ENCODE measurements around the gene TSPAN1.
A peak's percentile ranks its signal among the peaks of the same experiment; 100 is the strongest.

The TSPAN1 gene

GRCh38 chr1:46188295-46189030 is 13.6 kb downstream of the TSPAN1 start:
- no peak for DNase-seq

GRCh38 chr1:46190539-46190938 is 15.7 kb downstream of the TSPAN1 start:
- no peak for DNase-seq

GRCh38 chr1:46191033-46191701 is 16.3 kb downstream of the TSPAN1 start:
- no peak for DNase-seq

GRCh38 chr1:46192171-46192570 is 17.3 kb downstream of the TSPAN1 start:
- no peak for DNase-seq

- no peak for DNase-seq
Measured at GRCh38 chr1:46193285-46193684, 18.4 kb downstream of the TSPAN1 start.

GRCh38 chr1:46193984-46194570 is 19.2 kb downstream of the TSPAN1 start:
- no peak for DNase-seq

GRCh38 chr1:46194641-46195193 is 19.8 kb downstream of the TSPAN1 start:
- DNase-seq = no peak

- no peak for DNase-seq
Measured at GRCh38 chr1:46196609-46197008, 21.7 kb downstream of the TSPAN1 start.

- DNase-seq = no peak
Measured at GRCh38 chr1:46197560-46197963, 22.7 kb downstream of the TSPAN1 start.

- peak; percentile 83 for DNase-seq
Measured at GRCh38 chr1:46197964-46198811, 23.3 kb downstream of the TSPAN1 start, which contains the start of gene POMGNT1. Gene POMGNT1, minus strand, starts transcription at chr1:46198434. Its CDS starts 613 bp downstream, at chr1:46197821.

GRCh38 chr1:46199233-46199749 is 24.4 kb downstream of the TSPAN1 start:
- DNase-seq = no peak

- no peak for DNase-seq
Measured at GRCh38 chr1:46203738-46204405, 29.0 kb downstream of the TSPAN1 start.

GRCh38 chr1:46204406-46204742 is 29.5 kb downstream of the TSPAN1 start:
- DNase-seq = no peak

- no peak for DNase-seq
Measured at GRCh38 chr1:46205141-46205540, 30.3 kb downstream of the TSPAN1 start.

- no peak for DNase-seq
Measured at GRCh38 chr1:46205791-46206190, 30.9 kb downstream of the TSPAN1 start.

- no peak for DNase-seq
Measured at GRCh38 chr1:46206399-46206798, 31.5 kb downstream of the TSPAN1 start.

- no peak for DNase-seq
Measured at GRCh38 chr1:46210561-46210960, 35.7 kb downstream of the TSPAN1 start.

GRCh38 chr1:46211051-46211450 is 36.2 kb downstream of the TSPAN1 start:
- DNase-seq = no peak

GRCh38 chr1:46215504-46215903 is 40.6 kb downstream of the TSPAN1 start:
- no peak for DNase-seq

GRCh38 chr1:46218443-46218842 is 43.6 kb downstream of the TSPAN1 start:
- DNase-seq = no peak

- no peak for DNase-seq
Measured at GRCh38 chr1:46219551-46220520, 44.9 kb downstream of the TSPAN1 start.
